ENCODE data around the gene PLOD3. TPM values are rescaled to one million over a fixed set of nuclear protein-coding genes. Genes with fewer than 3 reads are reported as not detected.

Gene PLOD3
- total and polyA plus RNA-seq, 9 of the 15 experiments (the other 6 are each of a cell fraction or from before 2014, with no cell fraction given), result 2.8 to 101 (median 30.9) TPM

DNA sequence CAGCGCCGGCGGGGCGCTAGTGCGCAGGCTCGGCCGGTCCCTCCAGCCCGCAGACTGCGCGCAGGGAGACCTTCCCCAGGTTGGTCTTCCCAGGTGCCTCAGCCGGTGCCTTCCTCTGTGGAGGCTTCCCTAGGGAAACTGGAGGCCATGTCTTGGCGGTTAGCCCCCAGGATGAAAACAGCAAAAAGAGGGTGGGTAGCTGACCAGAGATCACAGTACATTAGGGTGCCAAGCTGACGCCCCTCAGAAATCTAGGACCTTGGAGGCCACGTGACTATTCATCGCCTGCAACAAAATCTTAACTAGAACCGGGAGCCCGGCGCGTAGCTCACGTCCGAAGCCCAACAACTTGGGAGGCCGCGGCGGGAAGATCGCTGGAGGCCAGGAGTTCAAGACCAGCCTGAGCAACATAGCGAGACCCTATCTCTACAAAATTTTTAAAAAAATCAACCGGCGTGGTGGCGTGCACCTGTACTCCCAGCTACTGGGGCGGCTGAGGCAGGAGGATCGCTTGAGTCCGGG lies 27.8 kb upstream of the PLOD3 start (continued):
- TF ChIP-seq, protein P1, sequence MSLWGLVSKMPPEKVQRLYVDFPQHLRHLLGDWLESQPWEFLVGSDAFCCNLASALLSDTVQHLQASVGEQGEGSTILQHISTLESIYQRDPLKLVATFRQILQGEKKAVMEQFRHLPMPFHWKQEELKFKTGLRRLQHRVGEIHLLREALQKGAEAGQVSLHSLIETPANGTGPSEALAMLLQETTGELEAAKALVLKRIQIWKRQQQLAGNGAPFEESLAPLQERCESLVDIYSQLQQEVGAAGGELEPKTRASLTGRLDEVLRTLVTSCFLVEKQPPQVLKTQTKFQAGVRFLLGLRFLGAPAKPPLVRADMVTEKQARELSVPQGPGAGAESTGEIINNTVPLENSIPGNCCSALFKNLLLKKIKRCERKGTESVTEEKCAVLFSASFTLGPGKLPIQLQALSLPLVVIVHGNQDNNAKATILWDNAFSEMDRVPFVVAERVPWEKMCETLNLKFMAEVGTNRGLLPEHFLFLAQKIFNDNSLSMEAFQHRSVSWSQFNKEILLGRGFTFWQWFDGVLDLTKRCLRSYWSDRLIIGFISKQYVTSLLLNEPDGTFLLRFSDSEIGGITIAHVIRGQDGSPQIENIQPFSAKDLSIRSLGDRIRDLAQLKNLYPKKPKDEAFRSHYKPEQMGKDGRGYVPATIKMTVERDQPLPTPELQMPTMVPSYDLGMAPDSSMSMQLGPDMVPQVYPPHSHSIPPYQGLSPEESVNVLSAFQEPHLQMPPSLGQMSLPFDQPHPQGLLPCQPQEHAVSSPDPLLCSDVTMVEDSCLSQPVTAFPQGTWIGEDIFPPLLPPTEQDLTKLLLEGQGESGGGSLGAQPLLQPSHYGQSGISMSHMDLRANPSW (CRISPR knock-in tag; IDR thresholded peaks at IDR 0.05), result peak; percentile 3; the same call in 1 of the 2 replicates
- TF ChIP-seq POLR2B (IDR thresholded peaks at IDR 0.05; ENCODE audit: low read depth, partially characterized antibody), result peak; percentile 50
- TF ChIP-seq ZNF23 (CRISPR knock-in tag; IDR thresholded peaks at IDR 0.05), result 0 out of 2 replicates have a peak, but pooled peaks have one; percentile 18
- peak; percentile 73; the same call in 1 of the 2 replicates for TF ChIP-seq TOE1 (IDR thresholded peaks at IDR 0.05; ENCODE audit: borderline replicate concordance)
- TF ChIP-seq TOE1 (CRISPR knock-in tag; IDR thresholded peaks at IDR 0.05; ENCODE audit: borderline replicate concordance, low read depth), result no peak
- peak; percentile 10; the same call in 1 of the 2 replicates for TF ChIP-seq ETV5 (CRISPR knock-in tag; IDR thresholded peaks at IDR 0.05; ENCODE audit: low read depth)
- TF ChIP-seq, protein P2, sequence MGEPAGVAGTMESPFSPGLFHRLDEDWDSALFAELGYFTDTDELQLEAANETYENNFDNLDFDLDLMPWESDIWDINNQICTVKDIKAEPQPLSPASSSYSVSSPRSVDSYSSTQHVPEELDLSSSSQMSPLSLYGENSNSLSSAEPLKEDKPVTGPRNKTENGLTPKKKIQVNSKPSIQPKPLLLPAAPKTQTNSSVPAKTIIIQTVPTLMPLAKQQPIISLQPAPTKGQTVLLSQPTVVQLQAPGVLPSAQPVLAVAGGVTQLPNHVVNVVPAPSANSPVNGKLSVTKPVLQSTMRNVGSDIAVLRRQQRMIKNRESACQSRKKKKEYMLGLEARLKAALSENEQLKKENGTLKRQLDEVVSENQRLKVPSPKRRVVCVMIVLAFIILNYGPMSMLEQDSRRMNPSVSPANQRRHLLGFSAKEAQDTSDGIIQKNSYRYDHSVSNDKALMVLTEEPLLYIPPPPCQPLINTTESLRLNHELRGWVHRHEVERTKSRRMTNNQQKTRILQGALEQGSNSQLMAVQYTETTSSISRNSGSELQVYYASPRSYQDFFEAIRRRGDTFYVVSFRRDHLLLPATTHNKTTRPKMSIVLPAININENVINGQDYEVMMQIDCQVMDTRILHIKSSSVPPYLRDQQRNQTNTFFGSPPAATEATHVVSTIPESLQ (CRISPR knock-in tag; IDR thresholded peaks at IDR 0.05), result 0 out of 2 replicates have a peak, but pooled peaks have one; percentile 91
- no peak for TF ChIP-seq POLR3G (IDR thresholded peaks at IDR 0.05; ENCODE audit: extremely low read depth, insufficient read length, insufficient replicate concordance)
- 0 out of 2 replicates have a peak, but pooled peaks have one; percentile 12 for TF ChIP-seq DPF2 (IDR thresholded peaks at IDR 0.05)
- peak; percentile 91 for TF ChIP-seq RAD51 (IDR thresholded peaks at IDR 0.05; ENCODE audit: borderline replicate concordance, low read depth)
- peak; percentile 49 for TF ChIP-seq CBFA2T2 (conservative IDR thresholded peaks at IDR 0.05)
- no peak for TF ChIP-seq PHB2 (IDR thresholded peaks at IDR 0.05; ENCODE audit: low read depth)
- TF ChIP-seq, protein P3, sequence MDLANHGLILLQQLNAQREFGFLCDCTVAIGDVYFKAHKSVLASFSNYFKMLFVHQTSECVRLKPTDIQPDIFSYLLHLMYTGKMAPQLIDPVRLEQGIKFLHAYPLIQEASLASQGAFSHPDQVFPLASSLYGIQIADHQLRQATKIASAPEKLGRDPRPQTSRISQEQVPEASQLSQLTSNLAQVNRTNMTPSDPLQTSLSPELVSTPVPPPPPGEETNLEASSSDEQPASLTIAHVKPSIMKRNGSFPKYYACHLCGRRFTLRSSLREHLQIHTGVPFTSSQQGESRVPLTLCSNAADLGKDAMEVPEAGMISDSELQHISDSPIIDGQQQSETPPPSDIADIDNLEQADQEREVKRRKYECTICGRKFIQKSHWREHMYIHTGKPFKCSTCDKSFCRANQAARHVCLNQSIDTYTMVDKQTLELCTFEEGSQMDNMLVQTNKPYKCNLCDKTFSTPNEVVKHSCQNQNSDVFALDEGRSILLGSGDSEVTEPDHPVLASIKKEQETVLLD (IDR thresholded peaks at IDR 0.05), result peak; percentile 81
- TF ChIP-seq BACH1 (tag; IDR thresholded peaks at IDR 0.05), result no peak
- TF ChIP-seq SUPT5H (IDR thresholded peaks at IDR 0.05), result peak; percentile 31; the same call in 1 of the 2 replicates
- TF ChIP-seq, protein P4, sequence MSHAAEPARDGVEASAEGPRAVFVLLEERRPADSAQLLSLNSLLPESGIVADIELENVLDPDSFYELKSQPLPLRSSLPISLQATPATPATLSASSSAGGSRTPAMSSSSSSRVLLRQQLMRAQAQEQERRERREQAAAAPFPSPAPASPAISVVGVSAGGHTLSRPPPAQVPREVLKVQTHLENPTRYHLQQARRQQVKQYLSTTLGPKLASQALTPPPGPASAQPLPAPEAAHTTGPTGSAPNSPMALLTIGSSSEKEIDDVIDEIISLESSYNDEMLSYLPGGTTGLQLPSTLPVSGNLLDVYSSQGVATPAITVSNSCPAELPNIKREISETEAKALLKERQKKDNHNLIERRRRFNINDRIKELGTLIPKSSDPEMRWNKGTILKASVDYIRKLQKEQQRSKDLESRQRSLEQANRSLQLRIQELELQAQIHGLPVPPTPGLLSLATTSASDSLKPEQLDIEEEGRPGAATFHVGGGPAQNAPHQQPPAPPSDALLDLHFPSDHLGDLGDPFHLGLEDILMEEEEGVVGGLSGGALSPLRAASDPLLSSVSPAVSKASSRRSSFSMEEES (CRISPR knock-in tag; IDR thresholded peaks at IDR 0.05), result peak; percentile 61
- TF ChIP-seq RUNX1 (IDR thresholded peaks at IDR 0.05; ENCODE audit: low read depth), result no peak
- peak; percentile 32; the same call in 1 of the 2 replicates for TF ChIP-seq ELF1 (tag; IDR thresholded peaks at IDR 0.05)
- no peak for TF ChIP-seq MTA1 (IDR thresholded peaks at IDR 0.05; ENCODE audit: borderline replicate concordance)
- TF ChIP-seq HDAC1 (IDR thresholded peaks at IDR 0.05), result 0 out of 4 replicates have a peak, but pooled peaks of 1 of the 2 experiments have one; percentile 4
- peak; percentile 62; the same call in 1 of the 2 replicates for TF ChIP-seq ATF7 (IDR thresholded peaks at IDR 0.05)

All from K562 (cell line).